SKM-1 treated with dmso at 0.1 percent for 144 hours (cell line): ENCODE data around the gene STK32B.
"Not testable (repeated sequence)": the region's sequence is repeated elsewhere in the genome, so short reads cannot be mapped to it uniquely, and the experiment has no call there.

Experiments
- DNase-seq: peaks from one replicate; lab custom pipeline; 2025; ENCODE audit not compliant: unreplicated experiment; lab: John Stamatoyannopoulos, UW

STK32B gene

DNA sequence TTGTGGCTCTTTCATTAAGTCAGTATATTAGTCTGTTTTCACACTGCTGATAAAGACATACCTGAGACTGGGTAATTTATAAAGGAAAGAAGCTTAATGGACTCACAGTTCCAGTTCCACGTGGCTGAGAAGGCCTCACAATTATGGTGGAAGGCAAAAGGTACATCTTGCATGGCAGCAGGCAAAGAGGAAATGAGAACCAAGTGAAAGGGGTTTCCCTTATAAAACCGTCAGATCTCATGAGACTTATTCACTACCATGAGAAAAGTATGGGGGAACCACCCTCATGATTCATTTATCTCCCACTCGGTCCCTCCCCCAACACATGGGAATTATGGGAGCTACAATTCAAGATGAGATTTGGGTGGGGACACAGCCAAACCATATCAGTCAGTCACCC lies 15.7 kb downstream of the STK32B start:
- DNase-seq = not testable (repeated sequence)

DNA sequence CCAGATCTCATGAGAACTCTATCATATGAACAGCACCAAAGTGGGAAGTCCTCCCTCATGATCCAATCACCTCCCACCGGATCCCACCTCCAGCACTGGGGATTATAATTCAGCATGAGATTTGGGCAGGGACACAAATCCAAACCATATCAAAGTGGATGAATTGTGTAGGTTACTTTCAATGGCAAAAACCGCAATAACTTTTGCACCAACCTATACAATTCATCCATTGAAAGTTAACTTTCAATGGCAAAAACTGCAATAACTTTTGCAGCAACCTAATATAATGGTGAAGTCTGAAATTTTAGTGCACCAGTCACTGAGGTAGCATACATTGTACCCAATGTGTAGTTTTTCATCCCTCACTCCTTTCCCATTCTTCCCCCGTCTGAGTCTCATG lies 16.6 kb downstream of the STK32B start:
- no peak for DNase-seq

DNA sequence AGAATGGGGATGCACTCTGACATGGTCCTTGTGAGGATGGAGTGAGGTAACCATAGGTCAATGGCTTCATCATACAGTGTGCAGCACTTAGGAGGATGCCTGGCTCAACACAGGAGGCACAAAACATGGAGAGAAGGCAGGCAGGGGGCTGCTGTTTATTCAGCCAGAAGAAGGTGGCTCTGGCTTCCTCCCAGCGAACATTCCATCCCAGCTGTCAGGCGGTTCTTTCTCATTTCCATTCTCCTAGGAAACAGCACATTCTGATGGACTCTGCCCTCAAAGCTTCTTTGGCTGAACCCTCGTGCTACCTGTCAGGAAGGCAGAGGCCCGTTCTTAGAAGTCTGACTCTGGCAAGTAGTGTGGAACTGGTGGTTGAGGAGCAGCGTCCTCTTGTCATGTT lies 18.6 kb downstream of the STK32B start:
- DNase-seq = no peak

DNA sequence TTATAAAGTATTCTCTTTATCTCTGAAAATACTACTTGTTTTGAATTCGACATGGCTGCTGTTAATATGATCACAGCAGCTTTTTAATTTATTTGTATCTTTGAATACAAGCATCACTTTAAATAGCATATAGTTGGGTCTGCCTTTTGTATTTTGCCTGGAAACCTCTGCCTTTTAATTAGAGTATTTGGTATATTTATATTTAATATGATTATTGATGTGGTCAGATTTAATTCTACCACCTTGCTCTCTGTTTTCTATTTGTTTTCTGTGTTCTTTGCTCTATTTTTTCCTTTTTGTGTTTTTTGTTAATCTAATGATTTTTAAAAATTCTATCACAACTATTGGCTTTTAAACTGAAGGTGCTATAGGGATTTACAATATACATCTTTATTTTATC lies 21.7 kb downstream of the STK32B start:
- DNase-seq = no peak

DNA sequence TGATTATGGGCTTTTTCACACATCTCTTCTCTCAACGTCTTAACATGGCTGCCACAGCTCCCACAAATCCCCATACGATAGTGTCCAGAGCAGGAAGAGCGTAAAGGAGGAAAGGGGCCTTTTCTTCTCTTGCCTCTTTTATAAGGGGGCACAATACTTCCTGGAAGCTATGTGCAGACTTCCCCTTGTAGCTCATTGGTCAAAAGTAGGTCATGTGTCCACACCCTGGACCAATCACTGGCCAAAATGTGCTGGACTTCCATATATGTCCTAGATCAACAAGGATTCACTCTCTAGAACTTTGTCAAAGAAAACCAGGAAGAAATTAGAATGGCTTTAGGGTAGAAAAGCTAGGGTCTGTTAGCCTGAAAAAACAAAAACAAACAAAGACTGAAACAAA lies 26.7 kb downstream of the STK32B start:
- no peak for DNase-seq

DNA sequence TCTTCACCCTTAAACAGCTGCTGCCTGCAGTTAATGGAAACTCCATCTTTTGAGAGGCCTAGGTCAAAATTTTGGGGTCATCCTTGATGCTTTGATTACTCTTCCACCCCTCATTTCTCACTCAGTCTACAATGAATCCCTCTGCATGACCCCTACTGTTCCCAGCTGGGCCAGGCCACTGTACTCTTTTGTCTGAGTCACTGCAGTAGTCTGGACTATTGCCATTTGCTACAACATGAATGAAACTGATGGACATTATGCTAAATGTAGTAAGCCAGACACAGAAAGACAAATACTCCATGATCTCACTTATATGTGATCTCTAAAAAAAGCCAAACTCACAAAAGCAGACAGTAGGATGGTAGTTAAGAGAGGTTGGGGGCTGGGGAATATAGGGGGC lies 28.3 kb downstream of the STK32B start:
- no peak for DNase-seq

DNA sequence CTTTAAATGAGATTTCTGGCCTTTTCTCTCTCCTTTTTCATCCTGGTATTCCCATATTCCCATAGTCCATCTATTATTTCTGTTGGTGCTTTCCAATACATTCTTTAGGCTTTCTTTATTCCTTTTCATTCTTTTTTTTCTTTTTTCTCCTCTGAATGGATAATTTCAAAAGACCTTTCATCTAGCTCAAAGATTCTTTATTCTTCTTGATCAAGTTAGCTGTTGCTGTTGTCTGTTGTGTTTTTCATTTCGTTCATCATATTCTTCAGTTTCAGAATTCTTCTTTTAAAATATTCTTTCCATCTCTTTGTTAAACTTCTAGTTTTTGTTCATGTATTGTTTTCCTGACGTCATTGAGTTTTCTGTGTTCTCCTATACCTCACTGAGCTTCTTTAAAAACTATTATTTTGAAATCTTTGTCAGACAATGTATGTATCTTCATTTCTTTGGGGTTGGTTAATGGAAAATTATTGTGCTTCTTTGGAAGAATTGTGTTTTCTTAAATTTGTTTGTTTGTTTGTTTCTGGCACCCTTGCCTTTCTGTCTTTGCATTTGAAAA lies 30.2 kb downstream of the STK32B start:
- no peak for DNase-seq

DNA sequence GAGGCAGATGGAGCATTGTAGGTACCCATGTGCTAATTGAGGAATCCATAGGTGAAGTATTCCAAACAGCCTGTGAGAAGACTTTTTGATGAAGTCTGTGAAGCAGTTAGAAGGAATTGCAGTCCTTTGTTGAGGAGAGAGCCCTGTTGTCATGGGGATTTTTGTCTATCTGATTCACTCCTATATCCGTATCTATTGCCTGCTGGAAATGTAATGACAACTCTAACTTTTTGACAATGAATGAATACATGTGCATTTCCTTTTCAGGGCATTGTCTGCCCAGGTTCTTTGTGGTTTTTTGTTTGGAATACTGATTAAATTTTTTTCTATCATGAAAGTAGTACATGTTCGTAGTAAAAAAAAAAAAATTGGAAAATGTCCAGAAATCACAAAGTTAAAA lies 31.1 kb downstream of the STK32B start:
- no peak for DNase-seq

DNA sequence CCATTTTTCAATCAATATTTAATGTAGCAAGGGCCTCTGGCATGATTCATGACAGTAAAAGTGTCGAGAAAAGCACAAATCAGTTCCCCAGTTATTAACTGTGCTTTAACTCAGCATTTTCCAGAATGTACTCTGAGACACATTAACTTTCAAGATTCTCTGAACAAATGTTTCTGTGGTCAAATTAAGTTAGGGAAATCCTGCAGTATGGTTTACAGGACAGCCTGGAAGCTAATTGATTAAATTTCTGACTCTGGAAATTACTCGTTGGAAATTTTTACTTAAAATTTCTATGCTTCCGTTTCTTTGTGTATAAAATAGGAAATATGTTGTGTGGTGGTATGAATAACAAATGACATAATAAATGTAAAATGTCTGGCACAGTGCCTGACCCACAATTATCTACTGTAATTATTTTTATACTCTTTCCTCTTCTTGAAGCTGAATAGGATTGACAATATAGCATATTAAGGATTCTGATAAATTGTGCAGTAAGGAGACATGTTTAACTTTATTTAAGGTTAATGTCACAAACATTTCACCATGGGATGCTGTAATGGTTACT lies 33.7 kb downstream of the STK32B start:
- no peak for DNase-seq

DNA sequence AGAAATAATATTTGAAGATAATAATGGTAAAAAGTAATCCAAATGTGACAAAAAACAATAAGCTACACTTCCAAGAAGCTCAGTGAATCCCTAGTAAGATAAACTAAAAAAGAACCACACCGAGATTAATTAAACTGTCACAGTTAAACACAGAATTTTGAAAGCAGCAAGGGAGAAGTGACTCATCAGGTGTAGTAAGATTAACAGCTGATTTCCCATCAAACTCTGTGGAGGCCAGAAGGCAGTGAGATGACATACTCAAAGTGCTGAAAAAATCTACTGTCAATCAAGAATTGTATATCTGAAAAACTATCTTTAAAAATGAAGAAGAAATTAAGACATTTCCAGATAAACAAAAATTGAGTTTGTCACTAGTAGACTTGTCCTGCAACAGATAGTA lies 35.3 kb downstream of the STK32B start:
- no peak for DNase-seq

DNA sequence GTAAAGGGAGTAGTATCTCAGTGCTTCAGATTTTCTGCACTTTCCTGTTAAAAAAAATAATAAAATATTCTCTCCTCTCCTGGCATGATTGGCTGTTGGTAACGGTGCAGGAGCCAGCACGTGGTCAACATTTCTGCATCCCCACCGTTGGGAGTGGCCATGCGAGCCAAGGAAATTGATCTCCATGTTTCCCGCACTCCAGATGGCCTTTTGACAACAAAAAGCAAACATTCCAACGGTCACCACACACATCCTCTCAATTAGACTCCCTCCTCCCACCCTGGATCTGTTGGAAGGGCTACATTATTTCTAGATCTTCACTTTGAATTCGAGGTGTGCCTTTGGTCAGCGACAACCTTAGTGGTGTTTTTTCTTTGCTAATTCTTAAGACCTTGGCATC lies 45.0 kb downstream of the STK32B start:
- no peak for DNase-seq

DNA sequence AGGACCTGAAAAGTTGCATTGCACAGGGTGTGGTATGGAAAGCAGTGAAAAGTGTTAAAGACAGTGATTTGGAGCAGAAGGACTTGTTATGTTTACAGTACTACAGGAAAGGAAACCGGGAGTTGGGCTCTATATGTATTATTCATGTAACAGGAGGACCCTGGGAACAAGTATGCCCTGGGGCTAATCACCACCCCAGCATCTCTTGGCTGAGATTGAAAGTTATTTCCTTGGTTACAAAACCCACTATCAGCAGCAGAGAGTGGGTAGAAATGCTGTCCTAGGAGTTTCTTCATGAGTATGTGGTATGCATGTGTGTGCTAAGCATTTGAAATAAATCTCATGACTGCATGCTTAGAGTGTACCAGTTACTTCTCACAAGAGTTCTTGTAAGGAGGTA lies 46.9 kb downstream of the STK32B start:
- DNase-seq = no peak

DNA sequence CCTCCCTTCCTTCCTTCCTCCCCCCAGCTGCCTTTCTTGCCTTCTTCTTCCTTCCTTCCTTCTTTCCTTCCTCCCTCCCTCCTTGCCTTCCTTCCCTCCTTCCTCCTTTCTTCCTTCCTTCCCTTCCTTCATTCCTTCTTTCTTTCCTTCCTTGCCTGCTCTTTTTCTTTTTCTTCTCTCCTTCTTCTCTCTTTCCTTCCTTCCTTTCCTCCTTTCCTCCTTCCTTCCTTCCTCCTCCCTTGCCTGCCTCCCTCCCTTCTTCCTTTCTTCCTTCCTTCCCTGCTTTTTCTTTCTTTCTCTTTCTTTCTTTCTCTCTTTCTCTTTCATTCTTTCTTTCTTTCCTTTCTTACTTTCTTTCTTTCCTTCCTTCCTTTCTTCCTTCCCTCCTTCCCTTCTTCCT lies 49.1 kb downstream of the STK32B start:
- no peak for DNase-seq

DNA sequence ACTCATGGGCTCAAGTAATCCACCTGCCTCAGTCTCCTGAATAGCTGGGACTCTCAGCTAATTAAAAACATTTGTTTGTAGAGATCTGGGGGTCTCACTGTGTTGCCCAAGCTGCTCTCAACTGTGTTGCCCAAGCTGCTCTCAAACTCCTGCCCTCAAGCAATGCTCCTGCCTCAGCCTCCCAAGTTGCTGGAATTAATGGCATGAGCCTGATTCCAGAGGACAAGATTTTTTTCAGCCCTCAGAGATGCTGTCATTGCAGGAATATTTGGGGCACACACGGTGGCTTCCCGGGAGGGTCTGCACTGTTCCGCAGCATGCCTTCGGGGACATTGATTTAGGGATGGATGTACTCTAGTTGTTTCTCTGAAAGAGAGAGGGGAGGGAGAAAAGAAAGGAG lies 49.7 kb downstream of the STK32B start:
- DNase-seq = no peak

DNA sequence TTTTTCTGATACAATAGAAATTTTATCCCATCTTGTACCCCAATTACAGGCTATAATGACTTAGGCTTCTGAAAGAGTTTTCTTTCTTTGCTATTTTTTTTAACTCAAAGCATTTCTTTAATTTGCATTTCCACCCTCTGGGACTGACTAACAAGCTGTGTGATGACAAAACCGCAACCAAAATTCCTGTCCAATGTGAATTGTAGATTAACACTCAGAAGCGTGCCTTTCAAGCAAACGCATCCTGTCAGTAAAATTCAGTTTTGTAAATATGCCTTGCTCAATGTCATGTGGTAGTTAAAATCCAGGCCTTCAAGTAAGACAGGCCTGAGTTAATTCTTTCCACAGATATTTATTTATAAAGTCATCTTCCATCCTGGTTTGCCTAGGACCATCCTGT lies 50.3 kb downstream of the STK32B start:
- no peak for DNase-seq

DNA sequence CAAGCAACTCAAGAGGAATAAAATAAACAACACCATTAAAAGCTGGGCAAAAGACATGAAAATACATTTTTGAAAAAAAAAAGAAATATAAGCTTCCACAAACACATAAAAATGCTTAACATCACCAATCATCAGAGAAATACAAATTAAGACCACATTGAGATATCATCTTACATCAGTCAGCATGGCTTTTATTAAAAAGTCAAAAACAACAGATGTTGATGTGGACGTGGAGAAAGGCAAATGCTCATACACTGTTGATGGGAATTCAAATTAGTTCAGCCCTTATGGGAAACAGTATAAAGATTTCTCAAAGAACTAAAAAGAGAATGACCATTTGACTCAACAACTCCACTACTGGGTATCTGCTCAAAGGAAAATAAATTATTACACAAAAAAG lies 59.6 kb downstream of the STK32B start:
- no peak for DNase-seq

DNA sequence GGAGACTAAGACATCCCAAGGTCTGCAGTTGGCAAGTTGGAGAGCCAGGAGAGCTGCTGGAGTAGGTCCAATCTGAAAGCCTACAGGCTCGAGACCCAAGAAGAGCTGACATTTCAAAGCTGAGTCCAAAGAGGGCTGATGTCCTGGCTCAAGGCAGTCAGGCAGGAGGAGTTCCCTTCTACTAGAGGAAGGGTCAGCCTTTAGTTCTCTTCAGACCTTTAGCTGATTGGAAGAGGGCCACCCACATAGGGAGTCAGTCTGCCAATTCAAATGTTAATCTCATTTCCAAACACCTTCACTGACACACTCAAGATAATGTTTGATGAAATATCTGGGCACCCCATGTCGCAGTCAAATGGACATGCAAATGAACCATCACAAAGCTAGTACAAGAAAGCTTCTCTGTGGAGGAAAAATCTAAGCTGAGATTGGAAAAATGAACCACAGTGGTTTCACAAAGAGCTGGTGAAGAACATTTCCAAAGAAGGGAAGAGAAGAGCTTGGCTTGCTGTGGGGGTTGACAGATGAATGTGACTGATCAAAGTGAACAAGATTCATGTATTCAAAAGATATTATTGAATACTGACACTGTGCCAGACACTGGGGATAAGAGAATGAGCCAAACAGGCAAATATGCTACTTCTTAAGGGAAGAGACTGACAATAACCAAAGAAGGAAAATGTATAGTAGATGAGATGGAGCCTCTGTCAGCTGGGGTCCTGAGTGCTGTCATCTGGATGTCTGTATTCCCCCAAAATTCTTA lies 61.2 kb downstream of the STK32B start:
- no peak for DNase-seq

DNA sequence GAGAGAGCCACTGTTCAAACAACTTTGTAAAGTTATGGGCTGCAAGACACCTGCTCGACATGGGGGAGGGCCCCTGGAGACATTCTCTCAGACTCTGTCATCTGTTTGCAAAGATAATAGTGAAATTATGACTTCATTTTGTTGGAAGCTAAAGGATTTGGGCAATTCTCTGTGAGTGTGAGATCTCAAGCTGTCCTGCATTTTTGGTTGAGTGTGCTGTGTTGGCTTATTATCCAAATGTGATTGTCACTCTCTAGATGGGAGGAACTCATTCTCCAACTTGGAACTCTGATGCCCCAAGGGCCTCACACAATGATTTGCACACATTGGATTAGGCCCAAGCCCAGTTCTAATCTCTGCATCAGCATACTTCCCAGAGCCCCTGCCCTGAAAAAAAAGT lies 63.7 kb downstream of the STK32B start:
- DNase-seq = no peak

DNA sequence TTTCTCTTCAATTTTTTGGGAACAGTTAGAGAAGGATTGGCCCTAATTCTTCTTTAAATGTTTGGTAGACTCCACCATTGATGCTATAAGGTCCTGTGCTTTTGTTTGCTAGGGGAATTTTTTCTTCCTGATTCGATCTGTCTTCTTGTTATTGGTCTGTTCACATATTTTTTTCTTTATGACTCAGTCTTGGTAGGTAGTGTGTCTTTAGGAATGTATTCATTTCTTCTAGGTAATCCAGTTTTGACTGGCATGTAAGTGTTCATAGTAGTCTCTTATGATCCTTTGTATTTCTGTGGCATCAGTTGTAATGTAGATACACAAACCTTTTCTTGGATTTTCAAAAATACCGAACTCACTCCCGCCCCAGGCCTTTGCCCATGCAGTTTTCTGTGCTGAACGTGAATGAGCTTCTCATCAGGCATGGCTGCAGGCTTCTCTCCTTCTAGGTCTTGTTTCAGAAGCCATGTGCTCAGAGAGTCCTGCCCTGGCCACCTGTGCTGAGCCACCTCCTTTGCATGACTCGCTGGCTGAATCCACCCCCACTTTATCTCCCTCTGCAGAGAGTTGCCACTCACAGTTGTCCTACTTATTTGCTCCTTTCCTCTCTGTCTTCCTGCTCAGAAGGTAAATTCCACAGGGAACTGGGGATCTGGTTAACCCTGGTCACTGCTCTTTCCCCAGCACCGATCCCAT lies 67.0 kb downstream of the STK32B start:
- no peak for DNase-seq

DNA sequence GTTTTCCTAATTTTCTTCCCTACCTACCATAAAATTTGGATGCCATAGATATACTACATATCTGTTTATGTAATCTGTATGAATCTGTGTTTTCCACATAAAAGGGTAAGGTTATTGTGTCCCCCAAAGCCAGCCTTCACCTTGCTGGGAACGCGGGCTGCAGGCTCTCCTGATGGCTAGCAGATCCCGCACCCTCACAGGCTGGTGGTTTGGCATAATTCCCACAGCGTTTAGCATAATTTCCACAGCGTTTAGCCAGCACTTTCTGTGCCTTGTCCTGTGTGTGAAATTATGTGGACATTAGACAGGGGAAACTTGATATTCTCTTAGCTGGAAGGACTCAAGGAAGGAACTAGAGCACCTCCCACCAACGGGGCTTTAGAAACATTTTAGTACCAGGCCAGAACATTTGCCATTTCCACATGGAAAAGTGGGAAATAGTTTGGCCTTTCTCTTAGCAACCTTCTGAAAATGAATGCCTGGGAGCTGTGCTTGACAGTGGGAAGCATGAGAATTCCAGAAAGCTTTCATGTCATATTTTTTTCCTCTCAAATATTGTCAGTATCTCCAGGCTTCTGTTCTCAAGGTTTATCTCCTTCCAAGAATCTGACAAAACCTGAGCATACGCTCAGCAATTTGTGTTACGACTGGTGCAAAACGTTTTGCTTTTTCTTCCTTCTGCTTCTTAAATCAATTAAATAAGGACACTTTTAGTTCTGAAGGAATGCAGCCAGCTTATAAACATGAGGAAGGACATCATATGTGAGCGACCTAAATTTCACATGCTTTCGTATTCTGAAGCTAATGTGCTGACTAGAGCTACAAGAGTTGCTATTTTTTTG lies 67.9 kb downstream of the STK32B start:
- no peak for DNase-seq

DNA sequence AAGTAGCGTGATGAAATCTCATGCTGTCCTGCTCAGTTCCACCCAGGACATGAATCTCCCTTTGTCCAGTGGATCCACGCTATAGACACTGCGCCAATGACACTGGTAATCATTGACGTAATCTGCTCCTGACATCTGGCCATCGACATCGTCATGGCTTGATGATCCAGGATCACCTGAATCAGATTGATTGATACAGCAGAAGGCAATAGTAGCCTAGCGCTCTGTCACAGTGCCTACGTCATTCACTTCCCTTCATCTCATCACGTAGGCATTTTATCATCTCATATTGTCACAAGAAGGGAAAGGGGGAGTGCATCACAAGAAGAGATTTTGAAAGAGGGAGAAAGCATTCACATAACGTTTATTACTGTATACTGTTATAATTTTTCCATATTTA lies 68.8 kb downstream of the STK32B start:
- no peak for DNase-seq
